ENCODE measurements around the gene PKDCC.
"Not testable (repeated sequence)": the region's sequence is repeated elsewhere in the genome, so short reads cannot be mapped to it uniquely, and the experiment has no call there.

Gene PKDCC

DNA sequence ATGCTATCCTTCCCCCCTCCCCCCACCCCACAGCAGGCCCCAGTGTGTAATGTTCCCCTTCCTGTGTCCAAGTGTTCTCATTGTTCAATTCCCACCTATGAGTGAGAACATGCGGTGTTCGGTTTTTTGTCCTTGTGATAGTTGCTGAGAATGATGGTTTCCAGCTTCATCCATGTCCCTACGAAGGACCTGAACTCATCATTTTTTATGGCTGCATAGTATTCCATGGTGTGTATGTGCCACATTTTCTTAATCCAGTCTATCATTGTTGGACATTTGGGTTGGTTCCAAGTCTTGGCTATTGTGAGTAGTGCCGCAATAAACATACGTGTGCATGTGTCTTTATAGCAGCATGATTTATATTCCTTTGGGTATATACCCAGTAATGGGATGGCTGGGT lies 17.9 kb downstream of the PKDCC start:
- DNase-seq (ENCODE audit: low read depth): not testable (repeated sequence)

- not testable (repeated sequence) for DNase-seq (ENCODE audit: low read depth)
Measured at GRCh38 chr2:42067001-42067400, 19.2 kb downstream of the PKDCC start.

DNA sequence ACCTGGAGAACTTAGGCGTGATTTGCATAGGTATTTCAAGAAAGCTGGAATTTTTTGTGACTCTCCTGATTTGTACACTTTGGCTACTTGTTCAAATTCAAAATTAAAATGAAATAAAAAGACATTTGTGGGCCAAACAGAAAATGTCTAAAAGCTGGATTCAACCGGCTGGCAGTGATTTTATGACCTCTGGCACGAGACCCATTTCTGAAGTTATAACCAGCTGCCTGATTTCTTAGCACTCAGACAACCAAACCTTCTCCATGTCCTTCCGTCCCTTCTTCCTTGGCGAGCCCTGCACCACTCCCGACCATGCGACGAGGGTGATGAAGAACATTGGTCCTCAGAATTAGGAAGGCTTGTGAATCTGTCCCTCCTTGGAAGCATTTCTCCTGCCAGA lies 19.7 kb downstream of the PKDCC start:
- DNase-seq (ENCODE audit: low read depth): no peak

DNA sequence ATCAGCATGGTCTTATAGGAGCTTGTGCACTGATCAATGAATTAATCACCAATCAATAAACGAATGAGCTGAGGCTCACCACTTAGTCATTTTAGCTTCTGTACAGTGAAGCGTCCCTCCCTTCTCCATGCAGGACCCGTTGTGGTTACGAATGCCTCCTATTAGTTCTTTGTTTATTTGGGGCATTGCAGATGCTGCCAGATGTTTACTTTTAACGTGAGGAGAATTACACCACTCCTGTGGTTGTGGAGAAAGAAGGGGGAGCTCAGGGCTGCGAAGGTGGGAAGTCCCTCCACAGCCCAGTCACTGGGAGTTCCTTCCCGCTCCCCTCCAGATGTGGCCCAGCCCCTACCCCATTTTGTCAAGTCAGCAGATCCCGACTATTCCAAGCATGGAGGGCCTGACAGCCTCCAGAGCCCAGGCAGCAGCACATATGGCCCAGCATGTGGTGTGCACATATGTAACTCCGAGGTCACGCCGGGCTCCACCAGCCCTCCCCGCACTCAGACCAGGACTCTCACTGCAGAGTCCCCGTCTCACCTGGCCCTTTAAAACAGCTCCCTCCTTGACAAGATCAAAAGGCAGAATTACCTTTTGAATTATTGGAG lies 20.9 kb downstream of the PKDCC start:
- no peak for DNase-seq (ENCODE audit: low read depth)

DNA sequence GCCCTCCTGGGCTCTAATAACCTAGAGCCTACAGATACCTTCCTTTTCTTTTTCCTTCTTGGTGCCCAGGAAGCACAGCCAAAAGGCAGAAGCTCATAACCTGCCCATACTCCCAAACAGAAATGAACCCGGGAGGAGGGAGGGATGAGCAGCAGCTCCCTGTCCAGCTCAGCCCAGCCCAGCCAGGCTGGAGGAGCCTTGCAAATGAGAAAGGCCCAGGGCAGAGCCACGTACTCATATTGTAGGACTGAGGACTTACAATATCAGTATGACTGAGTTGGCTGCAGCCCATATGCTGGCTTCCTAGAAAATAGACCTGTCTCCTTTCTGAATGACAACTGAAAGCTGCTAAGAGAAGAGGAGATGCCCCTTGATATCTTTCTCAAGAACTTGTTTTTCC lies 21.7 kb downstream of the PKDCC start:
- no peak for DNase-seq (ENCODE audit: low read depth)

DNA sequence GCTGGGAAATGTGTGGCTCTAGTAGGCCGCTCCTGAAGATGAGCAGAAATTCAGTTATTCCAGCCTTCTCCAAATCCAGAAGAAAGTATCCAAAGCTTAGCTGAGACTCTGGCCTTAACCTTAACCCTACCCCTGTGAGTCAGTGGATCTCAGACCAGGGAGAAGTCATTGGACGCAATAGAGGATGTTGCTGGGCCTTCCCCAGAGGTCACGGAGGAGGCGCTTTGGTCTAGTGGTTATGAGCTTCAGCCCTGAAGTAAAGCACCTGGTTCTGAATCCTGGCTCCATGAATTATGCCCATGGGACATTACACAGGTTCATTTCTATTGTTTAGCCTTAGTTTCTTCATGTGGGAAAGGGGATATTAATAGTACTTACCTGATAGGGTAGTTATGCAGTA lies 24.0 kb downstream of the PKDCC start:
- no peak for DNase-seq (ENCODE audit: low read depth)

GRCh38 chr2:42072349-42073118 lies 24.7 kb downstream of the PKDCC start:
- DNase-seq (ENCODE audit: low read depth): no peak

DNA sequence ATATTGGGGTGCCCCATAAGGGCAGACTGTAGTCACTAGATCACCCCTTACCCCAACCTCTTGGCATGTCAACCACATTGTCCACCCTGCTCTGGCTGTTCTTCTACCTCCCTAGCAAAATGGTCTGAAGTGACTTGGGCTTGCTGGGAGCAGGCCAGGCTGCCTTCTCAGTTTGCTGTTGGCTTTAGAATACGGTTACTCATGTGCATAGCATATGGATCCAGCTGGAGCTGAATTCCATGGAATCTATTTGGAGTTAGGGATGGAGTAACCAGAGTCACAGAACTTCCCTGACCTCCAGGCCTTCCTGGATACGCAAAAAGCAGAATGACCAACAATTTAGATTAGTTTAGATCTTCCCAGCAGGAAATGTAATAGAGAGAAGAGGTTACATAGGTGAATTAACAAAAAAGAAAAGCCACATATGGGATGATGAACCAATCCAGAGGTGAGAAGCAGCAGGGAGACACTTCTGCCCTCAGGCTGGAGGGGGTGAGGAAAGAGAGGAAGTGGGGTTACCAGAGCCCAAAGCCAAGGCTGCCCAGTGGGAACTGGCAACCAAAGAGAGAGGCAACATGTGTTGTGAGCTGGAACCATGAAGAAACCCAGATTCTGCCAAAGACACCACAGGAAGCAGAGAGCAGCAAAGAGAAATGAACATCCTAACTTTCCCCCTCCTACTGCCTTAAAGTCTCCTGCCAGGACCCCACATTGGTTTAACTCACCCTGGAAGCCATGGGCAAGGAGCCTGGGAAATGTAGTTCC lies 26.1 kb downstream of the PKDCC start:
- no peak for DNase-seq (ENCODE audit: low read depth)

- DNase-seq (ENCODE audit: low read depth): no peak
Measured at GRCh38 chr2:42074661-42075060, 26.8 kb downstream of the PKDCC start.

- no peak for DNase-seq (ENCODE audit: low read depth)
Measured at GRCh38 chr2:42076357-42077225, 28.8 kb downstream of the PKDCC start.

- no peak for DNase-seq (ENCODE audit: low read depth)
Measured at GRCh38 chr2:42077343-42077742, 29.5 kb downstream of the PKDCC start.

- no peak for DNase-seq (ENCODE audit: low read depth)
Measured at GRCh38 chr2:42079737-42080287, 32.0 kb downstream of the PKDCC start.

DNA sequence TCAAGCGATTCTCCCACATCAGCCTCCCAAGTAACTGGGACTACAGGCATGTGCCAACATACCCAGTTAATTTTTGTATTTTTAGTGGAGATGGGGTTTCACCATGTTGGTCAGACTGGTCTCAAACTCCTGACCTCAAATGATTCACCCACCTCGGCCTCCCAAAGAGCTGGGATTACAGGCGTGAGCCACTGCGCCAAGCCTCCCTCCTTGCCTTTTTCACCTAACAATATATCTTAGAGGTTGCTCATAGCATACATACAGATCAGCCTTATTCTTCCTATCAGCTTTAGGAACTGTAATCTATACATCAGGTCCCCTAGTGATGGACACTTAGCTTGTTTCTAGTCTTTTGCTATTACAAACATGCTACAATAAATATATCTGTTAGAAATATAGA lies 33.3 kb downstream of the PKDCC start:
- DNase-seq (ENCODE audit: low read depth): not testable (repeated sequence)

DNA sequence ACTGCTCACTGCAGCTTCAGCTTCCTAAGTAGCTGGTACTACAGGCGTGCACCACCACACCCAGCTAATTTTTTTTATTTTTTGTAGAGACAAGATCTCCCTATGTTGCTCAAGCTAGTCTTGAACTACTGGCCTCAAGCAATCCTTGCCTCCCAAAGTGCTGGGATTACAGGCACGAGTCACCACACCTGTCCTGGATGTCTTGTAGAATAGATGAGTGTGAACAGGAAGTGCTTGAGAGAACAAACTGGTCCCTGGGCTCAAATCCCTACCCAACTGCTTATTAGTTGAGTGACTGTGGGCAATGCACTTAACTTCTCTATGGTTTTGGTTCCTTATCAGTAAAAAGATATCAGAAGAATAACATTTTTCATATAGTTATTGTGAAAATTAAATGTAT lies 34.2 kb downstream of the PKDCC start:
- no peak for DNase-seq (ENCODE audit: low read depth)

- no peak for DNase-seq (ENCODE audit: low read depth)
Measured at GRCh38 chr2:42084231-42084671, 36.4 kb downstream of the PKDCC start.

DNA sequence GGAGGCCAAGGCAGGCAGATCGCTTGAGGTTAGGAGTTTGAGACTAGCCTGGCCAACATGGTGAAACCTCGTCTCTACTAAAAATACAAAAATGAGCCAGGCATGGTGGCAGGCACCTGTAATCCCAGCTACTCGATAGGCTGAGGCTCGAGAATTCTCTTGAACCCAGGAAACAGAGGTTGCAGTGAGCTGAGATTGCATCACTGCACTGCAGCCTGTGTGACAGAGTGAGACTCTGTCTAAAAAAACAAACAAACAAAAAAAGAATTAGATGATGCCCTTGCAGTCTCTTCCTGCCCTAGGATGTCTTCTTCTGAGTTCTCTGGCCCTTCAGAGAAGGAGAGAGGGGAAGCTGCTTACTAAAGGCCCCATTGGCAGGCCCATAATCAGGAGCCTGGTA lies 37.2 kb downstream of the PKDCC start:
- DNase-seq (ENCODE audit: low read depth): not testable (repeated sequence)

DNA sequence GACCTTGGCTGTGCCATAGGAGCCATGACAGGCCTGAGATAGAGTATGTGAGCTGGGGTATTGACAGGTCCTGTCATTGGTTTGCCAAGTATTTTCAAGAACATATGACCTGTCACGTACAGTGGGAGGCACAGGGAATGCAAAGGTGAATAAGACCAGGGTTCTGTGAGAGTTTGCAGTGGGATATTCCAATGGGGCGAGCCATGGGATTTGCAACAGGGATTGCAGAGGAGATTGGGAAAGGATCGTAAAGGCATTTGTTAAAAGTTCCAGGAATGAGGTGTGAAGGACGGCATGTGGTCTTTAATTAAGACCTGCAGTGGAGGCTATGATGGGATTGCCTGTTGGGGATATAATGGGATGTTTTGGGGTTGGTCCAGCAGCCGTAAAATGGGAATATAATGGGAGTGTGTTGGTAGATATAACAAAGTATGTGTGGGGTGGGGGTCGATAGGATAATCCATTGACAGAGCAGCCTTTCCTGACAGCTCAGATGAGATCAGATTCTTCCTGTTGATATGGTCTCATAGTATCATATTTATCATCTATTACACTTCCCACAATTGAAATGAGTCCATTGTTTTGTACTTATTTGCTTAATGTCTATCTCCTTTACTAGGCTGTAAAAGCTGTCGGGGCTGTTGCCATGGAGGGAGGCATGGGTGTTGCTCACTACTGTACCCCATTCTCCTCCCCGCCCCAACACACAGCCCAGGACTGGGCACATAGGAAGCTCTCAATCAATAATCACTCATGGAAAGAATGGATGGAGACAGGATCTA lies 38.1 kb downstream of the PKDCC start:
- no peak for DNase-seq (ENCODE audit: low read depth)

GRCh38 chr2:42086500-42086953 lies 38.7 kb downstream of the PKDCC start:
- no peak for DNase-seq (ENCODE audit: low read depth)

DNA sequence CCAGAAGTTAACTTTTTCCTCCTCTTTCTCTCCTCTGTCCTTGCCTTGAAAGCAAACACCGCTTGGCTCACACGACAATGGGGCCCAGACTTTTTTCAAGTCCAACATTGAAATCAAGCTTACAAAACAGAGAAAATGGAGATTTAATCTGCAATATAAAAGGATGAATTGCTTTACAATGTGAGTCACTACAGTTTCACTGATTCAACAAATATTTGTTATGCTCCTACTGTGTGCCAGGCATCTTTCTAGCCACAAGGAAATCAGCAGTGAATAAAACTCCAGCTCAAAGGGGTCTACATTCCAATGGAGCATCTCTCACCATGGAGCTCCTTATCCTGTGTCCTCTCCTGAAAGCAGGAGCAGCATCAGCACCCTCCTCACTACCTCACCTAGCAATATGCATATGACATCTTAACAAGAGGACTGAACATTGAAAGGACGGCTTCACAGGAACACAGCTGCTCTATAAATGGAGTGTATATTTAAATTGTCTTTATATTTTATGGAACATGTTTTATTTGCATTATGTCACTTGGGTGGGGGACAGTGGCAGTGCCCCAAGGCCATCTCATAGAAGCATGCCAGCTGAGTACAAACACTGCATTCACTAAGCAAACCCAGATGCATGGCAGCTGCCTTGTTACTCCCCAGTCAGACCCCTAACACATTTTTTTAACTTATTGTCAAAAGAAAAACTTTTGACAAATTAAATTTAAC lies 39.5 kb downstream of the PKDCC start:
- DNase-seq (ENCODE audit: low read depth): no peak

DNA sequence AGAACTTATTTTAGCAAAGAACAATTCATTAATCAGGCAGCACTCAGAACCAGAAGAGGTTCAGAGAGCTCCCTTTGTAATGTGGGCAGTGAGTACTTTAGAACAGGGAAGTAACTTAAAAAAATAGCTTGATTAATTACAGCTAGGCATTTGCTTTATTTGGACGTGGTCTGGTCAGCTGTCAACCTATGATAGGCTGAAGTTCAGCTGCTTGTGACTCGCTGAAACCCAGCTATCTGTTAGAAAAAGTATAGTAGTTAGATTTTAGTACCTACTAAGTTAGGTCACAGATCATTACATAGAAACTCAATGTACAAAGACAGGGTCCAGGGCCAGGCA lies 40.0 kb downstream of the PKDCC start:
- DNase-seq (ENCODE audit: low read depth): no peak

All from activated gamma-delta T cell treated with anti-CD3 and anti-CD28 coated beads, Interleukin-2, amount 50 U/mL, for 16 hours (primary cell).